Suprapubic skin (tissue), 4 donors: ENCODE measurements around the gene PHACTR2. TPM values are rescaled to one million over a fixed set of nuclear protein-coding genes. Genes with fewer than 3 reads are reported as not detected.

Experiments
- DNase-seq, 2 donors: peaks; one replicate each; pipeline ENCODE4 v3.0.0-alpha.2; 2019; ENCODE audit warnings: low spot score in 2 of 2
- H3K27ac ChIP-seq: fragments of 200-600 bp; sonication (generic); one replicate; pipeline ENCODE4 v1.5.1; 2019
- H3K27me3 ChIP-seq: fragments of 200-600 bp; sonication (generic); one replicate; pipeline ENCODE4 v1.5.1; 2019
- H3K36me3 ChIP-seq: fragments of 200-600 bp; sonication (generic); one replicate; pipeline ENCODE4 v1.5.1; 2019
- H3K4me1 ChIP-seq: fragments of 200-600 bp; sonication (generic); one replicate; pipeline ENCODE4 v1.5.1; 2019
- H3K4me3 ChIP-seq: fragments of 200-600 bp; sonication (generic); one replicate; pipeline ENCODE4 v1.5.1; 2019; ENCODE audit warnings: mild to moderate bottlenecking
- H3K9me3 ChIP-seq: fragments of 200-600 bp; sonication (generic); one replicate; pipeline ENCODE4 v1.5.1; 2019
- CTCF ChIP-seq, 2 donors: fragments of 200-600 bp in 1 of 2; fragments of 450-650 bp in 1 of 2; sonication (generic) in 1 of 2; IDR thresholded peaks; one replicate each; pipeline ENCODE4 v1.5.1; 2016 to 2019; ENCODE audit warnings: antibody characterized with exemption in 2 of 2, mild to moderate bottlenecking in 1 of 2, moderate library complexity in 1 of 2
- EP300 ChIP-seq: sonication (generic); formaldehyde crosslinking; IDR thresholded peaks from one replicate; pipeline ENCODE4 v1.6.1; 2017; ENCODE audit warnings: antibody characterized with exemption
- POLR2A ChIP-seq, 2 donors: fragments of 450-650 bp; IDR thresholded peaks; one replicate each; pipeline ENCODE4 v1.6.1; 2017; ENCODE audit warnings: antibody characterized with exemption in 2 of 2, mild to moderate bottlenecking in 2 of 2, moderate library complexity in 2 of 2
- POLR2AphosphoS5 ChIP-seq, 3 donors: sonication (generic); formaldehyde crosslinking; IDR thresholded peaks; one replicate each; pipeline ENCODE4 v1.6.1; 2017; ENCODE audit warnings: antibody characterized with exemption in 3 of 3
- WGBS: methylation state at CpG from one replicate; pipeline ENCODE4 v1.1.5; 2018; 5-methylcytosine and 5-hydroxymethylcytosine counted together
- total RNA-seq, 4 donors: library from RNA; depleted of rRNA; stranded (reverse); fragments of >200 nt; gene quantifications; one replicate each; pipeline ENCODE4 v1.1.0, GENCODE V29; 2016

The PHACTR2 gene
- total RNA-seq, 4 donors from 2014 or later: 11.9 to 31.5 (median 20.9) TPM

- WGBS: 71% methylated on average over 4 of the region's 4 CpGs
- no peak overlapping the region for H3K4me3 ChIP-seq
- no peaks in the 10 kb centered on the region for H3K36me3 ChIP-seq
- no peak overlapping the region for H3K27ac ChIP-seq
- H3K27me3 ChIP-seq: no peaks in the 10 kb centered on the region
- no peaks in the 10 kb centered on the region for H3K4me1 ChIP-seq
- DNase-seq: no peak
- no peaks in the 10 kb centered on the region for H3K9me3 ChIP-seq
- no peak for TF ChIP-seq EP300
- no peak for TF ChIP-seq CTCF (IDR thresholded peaks at IDR 0.05)
- TF ChIP-seq POLR2AphosphoS5 (IDR thresholded peaks at IDR 0.05): no peak
- no peak for TF ChIP-seq POLR2A (IDR thresholded peaks at IDR 0.05)
These were observed 76.4 kb downstream of the PHACTR2 start for GRCh38 chr6:143754204-143754603.

GRCh38 chr6:143755301-143755744 lies 77.6 kb downstream of the PHACTR2 start:
- H3K36me3 ChIP-seq: no peaks in the 10 kb centered on the region
- H3K4me1 ChIP-seq: peaks cover 4% of the 10 kb centered on the region
- WGBS: 63% methylated on average over 5 of the region's 5 CpGs
- TF ChIP-seq POLR2AphosphoS5 (IDR thresholded peaks at IDR 0.05) (no peak), POLR2A (IDR thresholded peaks at IDR 0.05) (no peak), EP300 (no peak), CTCF (IDR thresholded peaks at IDR 0.05) (no peak)
- DNase-seq: no peak
- no peaks in the 10 kb centered on the region for H3K9me3 ChIP-seq
- H3K27ac ChIP-seq: no peak overlapping the region
- H3K4me3 ChIP-seq: no peak overlapping the region
- H3K27me3 ChIP-seq: no peaks in the 10 kb centered on the region

GRCh38 chr6:143757346-143757832 lies 79.6 kb downstream of the PHACTR2 start:
- Histone ChIP-seq H3K4me1 (peaks cover 4% of the 10 kb centered on the region), H3K27ac (no peak overlapping the region), H3K4me3 (no peak overlapping the region), H3K27me3 (no peaks in the 10 kb centered on the region), H3K9me3 (no peaks in the 10 kb centered on the region), H3K36me3 (no peaks in the 10 kb centered on the region)
- TF ChIP-seq POLR2AphosphoS5 (IDR thresholded peaks at IDR 0.05): no peak
- no peak for TF ChIP-seq POLR2A (IDR thresholded peaks at IDR 0.05)
- no peak for TF ChIP-seq EP300
- TF ChIP-seq CTCF (IDR thresholded peaks at IDR 0.05): no peak
- DNase-seq: no peak
- 92% methylated on average over 5 of the region's 5 CpGs for WGBS

- Histone ChIP-seq H3K9me3 (no peaks in the 10 kb centered on the region), H3K27ac (no peak overlapping the region), H3K4me1 (peaks cover 4% of the 10 kb centered on the region), H3K4me3 (no peak overlapping the region), H3K36me3 (no peaks in the 10 kb centered on the region), H3K27me3 (no peaks in the 10 kb centered on the region)
- no peak for TF ChIP-seq CTCF (IDR thresholded peaks at IDR 0.05)
- no peak for TF ChIP-seq POLR2AphosphoS5 (IDR thresholded peaks at IDR 0.05)
- TF ChIP-seq POLR2A (IDR thresholded peaks at IDR 0.05): no peak
- DNase-seq: no peak
These were observed 80.8 kb downstream of the PHACTR2 start for GRCh38 chr6:143758551-143758950.

- Histone ChIP-seq H3K4me3 (no peak overlapping the region), H3K27me3 (no peaks in the 10 kb centered on the region), H3K36me3 (no peaks in the 10 kb centered on the region), H3K4me1 (peaks cover 4% of the 10 kb centered on the region), H3K9me3 (no peaks in the 10 kb centered on the region), H3K27ac (no peak overlapping the region)
- WGBS: 69% methylated on average over 3 of the region's 3 CpGs
- no peak for DNase-seq
- TF ChIP-seq POLR2A (IDR thresholded peaks at IDR 0.05) (no peak), EP300 (no peak), POLR2AphosphoS5 (IDR thresholded peaks at IDR 0.05) (no peak), CTCF (IDR thresholded peaks at IDR 0.05) (no peak)
These were observed 81.9 kb downstream of the PHACTR2 start for GRCh38 chr6:143759666-143760065.
